Lower lobe of right lung (tissue), 2 donors: ENCODE measurements around the gene ONECUT3. TPM values are rescaled to one million over a fixed set of nuclear protein-coding genes. Genes with fewer than 3 reads are reported as not detected.

Source experiments
- ATAC-seq, 2 donors: fragments of 200-7000 bp; cut with Tn5 transposase; one replicate each; pipeline ENCODE4 v1.9.1; 2020 to 2022; ENCODE audit warnings: mild to moderate bottlenecking in 2 of 2, moderate library complexity in 2 of 2
- DNase-seq: peaks from one replicate; pipeline ENCODE4 v3.0.0-alpha.2; 2020
- H3K27ac ChIP-seq: fragments of 200-600 bp; one replicate; pipeline ENCODE4 v1.8.0; 2022
- H3K27me3 ChIP-seq: fragments of 200-600 bp; one replicate; pipeline ENCODE4 v1.8.0; 2022; ENCODE audit warnings: low read depth
- H3K36me3 ChIP-seq: fragments of 200-600 bp; one replicate; pipeline ENCODE4 v1.8.0; 2022; ENCODE audit warnings: mild to moderate bottlenecking
- H3K4me1 ChIP-seq: fragments of 200-600 bp; one replicate; pipeline ENCODE4 v1.8.0; 2022
- H3K4me3 ChIP-seq: fragments of 200-600 bp; one replicate; pipeline ENCODE4 v1.8.0; 2022; ENCODE audit warnings: mild to moderate bottlenecking
- H3K9me3 ChIP-seq: fragments of 200-600 bp; one replicate; pipeline ENCODE4 v1.8.0; 2022
- CTCF ChIP-seq: fragments of 200-600 bp; IDR thresholded peaks from one replicate; pipeline ENCODE4 v1.8.0; 2022; ENCODE audit warnings: antibody characterized with exemption, mild to moderate bottlenecking
- intact Hi-C: fragments of 100-400 bp; cut with DNase I; formaldehyde crosslinking; loops from one replicate; pipeline ENCODE4 v1.11.0; 2022
- microRNA-seq: library from miRNA; unstranded; fragments of <30 nt; microRNA quantifications from one replicate; pipeline ENCODE4 v1.2.0, GENCODE V29; 2020; ENCODE audit warnings: borderline number of aligned reads
- total RNA-seq: library from RNA; stranded (reverse); fragmentation: NEBNext Ultra II Directional; extraction: Animal tissue kit (Norgen Biotek cat#: 25700); gene quantifications from one replicate; pipeline ENCODE4 v1.2.1, GENCODE V29; 2021
- donor health status: DM: no; HTN: yes; CAD: no; lungs with severe emphysema.

The ONECUT3 gene
- total RNA-seq, 1 donor from 2014 or later = not detected

- Histone ChIP-seq H3K4me3 (no peak overlapping the region), H3K9me3 (no peaks in the 10 kb centered on the region), H3K36me3 (peaks cover 47% of the 10 kb centered on the region), H3K27me3 (no peaks in the 10 kb centered on the region), H3K27ac (no peak overlapping the region), H3K4me1 (peaks cover 18% of the 10 kb centered on the region)
- ATAC-seq = no peak
- TF ChIP-seq CTCF = no peak
- intact Hi-C loops = no loop called here
- DNase-seq = no peak
These were observed 76.7 kb downstream of the ONECUT3 start for GRCh38 chr19:1829958-1830357.

GRCh38 chr19:1830568-1830967, 77.3 kb downstream of the ONECUT3 start:
- no peaks in the 10 kb centered on the region for H3K27me3 ChIP-seq
- intact Hi-C loops = no loop called here
- peaks cover 22% of the 10 kb centered on the region for H3K4me1 ChIP-seq
- peaks cover 41% of the 10 kb centered on the region for H3K36me3 ChIP-seq
- TF ChIP-seq CTCF = no peak
- ATAC-seq = no peak
- no peaks in the 10 kb centered on the region for H3K9me3 ChIP-seq
- DNase-seq = no peak
- no peak overlapping the region for H3K27ac ChIP-seq
- H3K4me3 ChIP-seq = no peak overlapping the region

Small RNA genes within 50 kb of the gene (microRNA-seq; reads per million reads assigned to microRNA genes)
- gene MIR1909 = not detected

Other genes starting within 250 kb of the ONECUT3 start
- 3.3 TPM for gene ADAMTSL5, start 240.5 kb upstream of the ONECUT3 start, total RNA-seq
- gene PLK5, start 229.4 kb upstream of the ONECUT3 start, total RNA-seq = not detected
- 18.5 TPM for gene MEX3D, start 185.2 kb upstream of the ONECUT3 start, total RNA-seq
- 68.1 TPM for gene MBD3, start 160.6 kb upstream of the ONECUT3 start, total RNA-seq
- 164 TPM for gene UQCR11, start 148.0 kb upstream of the ONECUT3 start, total RNA-seq
- 44.5 TPM for gene TCF3, start 100.9 kb upstream of the ONECUT3 start, total RNA-seq
- gene ATP8B3, start 58.8 kb downstream of the ONECUT3 start, total RNA-seq = 2.1 TPM
- 29.1 TPM for gene REXO1, start 95.0 kb downstream of the ONECUT3 start, total RNA-seq
- gene KLF16, start 110.1 kb downstream of the ONECUT3 start, total RNA-seq = 22.2 TPM
- 76.4 TPM for gene ABHD17A, start 132.0 kb downstream of the ONECUT3 start, total RNA-seq
- gene ADAT3, start 151.9 kb downstream of the ONECUT3 start, total RNA-seq = 6.2 TPM
- 65.0 TPM for gene SCAMP4, start 151.9 kb downstream of the ONECUT3 start, total RNA-seq
- 55.4 TPM for gene CSNK1G2, start 187.7 kb downstream of the ONECUT3 start, total RNA-seq